ENCODE results near the gene NCKAP5.
"Not testable (repeated sequence)": the region's sequence is repeated elsewhere in the genome, so short reads cannot be mapped to it uniquely, and the experiment has no call there.

The NCKAP5 gene

GRCh38 chr2:133249362-133249761, 318.9 kb downstream of the NCKAP5 start:
- DNase-seq, result no peak

DNA sequence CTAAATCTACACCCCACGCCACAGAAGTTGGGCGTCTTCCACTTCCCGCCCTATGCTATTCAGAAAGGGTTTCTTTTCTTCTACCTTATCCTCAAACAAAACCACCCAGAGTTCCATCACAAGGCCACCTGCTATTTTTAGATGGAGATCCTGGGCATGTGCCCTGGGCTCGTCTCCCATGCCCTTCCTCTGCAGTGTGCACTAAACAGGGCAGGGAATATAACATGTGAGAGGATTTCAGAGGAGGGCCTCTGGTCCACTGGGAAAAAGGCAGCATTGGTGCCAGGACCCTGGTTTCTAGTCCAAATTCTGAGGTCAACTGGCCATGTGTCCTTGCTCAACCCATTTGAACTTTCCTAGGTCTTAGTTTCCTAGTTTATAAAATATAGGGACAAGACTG, 320.0 kb downstream of the NCKAP5 start:
- no peak for DNase-seq

DNA sequence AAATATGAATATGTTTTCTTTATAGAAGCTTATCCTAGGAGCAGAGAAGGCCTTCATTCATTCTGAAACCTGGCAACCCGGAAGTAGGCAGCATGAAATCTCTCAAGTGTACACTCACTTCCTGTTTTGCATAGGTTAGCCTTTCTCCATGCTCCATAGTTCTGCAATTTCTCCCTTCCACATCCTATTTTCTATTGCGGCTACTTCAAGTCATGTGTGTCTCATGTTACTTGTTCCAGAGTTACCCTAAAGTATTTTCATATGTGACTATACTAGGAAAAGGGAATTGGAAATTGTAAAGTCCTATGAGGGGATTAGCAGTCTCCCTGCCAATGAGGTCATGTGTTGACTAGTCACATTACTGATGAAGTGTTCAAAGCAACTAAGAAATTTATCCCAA, 320.6 kb downstream of the NCKAP5 start:
- no peak for DNase-seq

- DNase-seq, result no peak
Observed at GRCh38 chr2:133241224-133241571, 327.1 kb downstream of the NCKAP5 start.

DNA sequence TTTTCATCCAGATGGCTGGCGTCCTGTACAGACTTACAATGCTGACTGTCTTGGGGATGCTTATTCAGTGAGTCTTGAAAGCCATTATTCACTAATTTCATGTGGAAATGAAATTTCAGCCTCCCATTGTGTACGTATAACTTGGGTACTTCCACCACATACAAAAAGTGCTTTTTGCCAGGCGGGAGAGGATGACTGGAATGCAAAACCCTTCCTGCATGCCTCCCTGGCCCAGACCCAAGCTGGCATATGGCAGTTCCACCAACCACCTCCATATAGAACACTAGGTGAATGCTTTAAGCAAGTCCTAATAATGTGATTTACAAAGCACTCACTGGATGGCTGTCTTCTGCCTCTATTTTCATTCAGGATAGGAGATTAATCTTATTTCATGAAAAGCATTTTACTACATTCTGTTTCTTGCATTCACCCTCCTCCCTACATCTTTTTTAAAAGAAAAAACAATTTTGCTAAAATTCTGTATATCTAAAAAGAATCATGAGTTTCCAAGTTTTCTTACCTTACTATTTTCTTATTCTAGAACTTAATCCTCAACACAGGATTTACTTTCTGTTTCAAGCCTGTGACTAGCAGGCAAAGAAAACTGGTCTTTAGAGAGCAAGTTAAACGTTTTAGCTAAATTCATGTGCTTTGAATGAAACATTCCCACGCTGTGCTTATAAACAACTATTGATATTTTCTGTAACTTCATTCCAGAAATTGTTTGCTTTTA, 327.6 kb downstream of the NCKAP5 start:
- DNase-seq, result no peak

- DNase-seq, result no peak
Observed at GRCh38 chr2:133235968-133236367, 332.3 kb downstream of the NCKAP5 start.

GRCh38 chr2:133232556-133232955, 335.7 kb downstream of the NCKAP5 start:
- DNase-seq, result no peak

GRCh38 chr2:133231264-133231663, 337.0 kb downstream of the NCKAP5 start:
- no peak for DNase-seq

GRCh38 chr2:133229974-133230373, 338.3 kb downstream of the NCKAP5 start:
- no peak for DNase-seq

DNA sequence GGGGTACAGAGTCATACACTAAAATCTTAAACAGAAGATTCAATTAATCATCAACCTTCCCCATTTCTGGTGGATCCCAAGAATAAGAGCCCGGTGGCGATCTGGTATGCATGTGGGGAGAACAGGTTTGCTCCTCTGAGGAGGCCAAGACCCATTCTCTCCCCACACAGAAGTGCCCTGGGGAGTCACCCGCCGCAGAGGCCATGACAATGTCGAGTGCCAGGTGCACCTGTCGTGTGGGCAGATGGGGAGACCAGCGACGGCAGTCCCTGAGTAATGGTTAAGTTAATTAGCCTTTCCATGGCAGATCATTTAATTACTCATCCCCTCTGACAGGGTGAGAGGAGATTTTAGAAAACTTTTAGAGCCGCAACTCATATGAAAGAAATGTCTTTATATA, 345.0 kb downstream of the NCKAP5 start:
- no peak for DNase-seq

DNA sequence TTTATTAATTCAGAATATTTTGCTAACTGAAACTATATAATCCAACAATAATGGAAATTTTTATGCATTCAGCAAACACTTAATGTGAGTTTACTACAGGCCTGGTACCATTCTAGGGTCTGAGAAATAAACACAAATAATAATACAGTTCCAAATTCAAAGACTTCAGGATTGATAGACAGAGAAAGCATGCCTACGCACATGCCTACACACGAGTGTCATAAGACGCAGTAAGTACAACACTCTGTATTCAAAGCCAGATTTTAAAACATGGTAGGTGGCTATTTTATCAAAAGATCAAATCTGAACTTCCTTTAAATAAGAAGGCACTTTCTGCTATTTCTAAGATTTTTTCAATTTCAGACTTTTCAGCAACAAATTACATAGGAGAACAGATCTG, 346.9 kb downstream of the NCKAP5 start:
- DNase-seq, result no peak

GRCh38 chr2:133218204-133218603, 350.1 kb downstream of the NCKAP5 start:
- DNase-seq, result no peak

GRCh38 chr2:133215477-133215876, 352.8 kb downstream of the NCKAP5 start:
- DNase-seq, result no peak

DNA sequence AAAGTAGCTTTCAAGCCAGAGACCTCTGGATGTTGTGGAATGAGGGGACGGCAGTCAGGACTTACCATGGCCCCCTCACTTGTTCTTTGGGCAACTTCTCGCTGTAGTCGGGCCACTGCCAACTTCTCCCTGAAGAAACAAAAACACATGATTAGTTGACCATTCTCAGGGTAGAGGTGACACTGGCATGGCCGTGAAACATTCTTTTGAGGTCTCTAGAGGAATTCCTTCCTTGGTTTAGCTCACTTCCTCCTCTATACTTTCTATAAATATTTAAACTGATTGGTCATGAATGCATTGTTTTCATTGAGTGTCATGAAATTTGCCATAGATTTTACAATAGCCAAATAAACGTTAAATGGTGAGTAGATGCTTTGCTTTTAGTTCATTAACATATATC, 354.6 kb downstream of the NCKAP5 start:
- no peak for DNase-seq

- DNase-seq, result no peak
Observed at GRCh38 chr2:133209325-133209724, 358.9 kb downstream of the NCKAP5 start.

- DNase-seq, result not testable (repeated sequence)
Observed at GRCh38 chr2:133206666-133207065, 361.6 kb downstream of the NCKAP5 start.

GRCh38 chr2:133204421-133204820, 363.8 kb downstream of the NCKAP5 start:
- no peak for DNase-seq

- DNase-seq, result no peak
Observed at GRCh38 chr2:133200684-133201421, 367.4 kb downstream of the NCKAP5 start.

GRCh38 chr2:133198678-133199077, 369.6 kb downstream of the NCKAP5 start:
- DNase-seq, result no peak

DNA sequence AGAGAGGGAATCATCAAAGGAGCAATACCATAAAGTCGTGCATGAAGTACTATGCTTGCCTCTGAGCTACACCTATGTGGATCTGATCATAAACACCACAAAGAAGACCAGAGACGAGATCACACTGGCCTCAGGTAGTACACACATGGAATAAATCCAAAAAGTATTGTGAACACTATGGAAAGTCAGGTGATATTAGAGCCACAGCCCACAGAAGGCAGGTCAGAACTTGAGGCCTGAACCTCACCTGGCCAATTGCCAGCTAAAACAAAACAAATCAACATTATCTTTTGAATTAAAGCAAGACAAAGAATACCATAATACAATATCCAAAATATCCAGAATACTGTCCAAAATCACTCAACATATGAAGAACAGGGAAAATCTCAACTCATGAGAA, 371.1 kb downstream of the NCKAP5 start:
- DNase-seq, result no peak

- no peak for DNase-seq
Observed at GRCh38 chr2:133194777-133195335, 373.4 kb downstream of the NCKAP5 start.

DNA sequence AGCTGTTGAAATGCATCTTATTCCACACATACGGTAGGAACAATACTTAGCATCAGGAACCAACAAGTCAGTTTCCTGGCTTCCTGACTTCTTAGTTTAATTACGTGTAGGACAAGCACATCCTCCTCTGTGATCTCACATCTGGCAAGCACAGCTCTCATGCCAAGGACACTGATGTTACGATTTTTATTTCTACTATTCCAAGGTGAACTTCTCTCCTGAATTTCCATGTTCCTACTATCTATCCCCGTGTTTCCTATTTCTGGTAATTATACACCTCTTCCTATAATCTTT, 374.0 kb downstream of the NCKAP5 start:
- DNase-seq, result no peak

GRCh38 chr2:133193544-133194361, 374.5 kb downstream of the NCKAP5 start:
- DNase-seq, result no peak

GRCh38 chr2:133192028-133192427, 376.2 kb downstream of the NCKAP5 start:
- no peak for DNase-seq
